PC-3 (cell line): ENCODE measurements around the gene ZNF408. TPM values are rescaled to one million over a fixed set of nuclear protein-coding genes. Genes with fewer than 3 reads are reported as not detected.

Experiments used
- ATAC-seq: fragments of 200-7000 bp; cut with Tn5 transposase; 2 replicates; pipeline ENCODE4 v1.9.1; 2020; ENCODE audit warnings: mild to moderate bottlenecking, moderate library complexity
- BruUV-seq: library from RNA; stranded (reverse); fragments of 400-500 nt; replicated peaks from 2 replicates; lab custom pipeline; 2021; lab: Mats Ljungman, UMichigan
- CTCF ChIA-PET: fragments of 300-600 bp; sonication (Branson Sonifier 250); formaldehyde crosslinking; loops from one replicate; lab custom pipeline; 2022; ENCODE audit warnings: antibody characterized with exemption; lab: Charles Lee
- POLR2A ChIA-PET: fragments of 300-600 bp; sonication (Branson Sonifier 250); formaldehyde crosslinking; loops from one replicate; lab custom pipeline; 2022; ENCODE audit warnings: antibody characterized with exemption; ENCODE audit not compliant: unreplicated experiment; lab: Charles Lee
- DNase-seq: peaks from one replicate; pipeline ENCODE4 v3.0.0-alpha.2; 2015
- H2AFZ ChIP-seq: fragments of 300-600 bp; sonication (generic); 2 replicates; pipeline ENCODE4 v1.6.0; 2016; ENCODE audit warnings: antibody characterized with exemption, low read length
- H3F3A ChIP-seq: fragments of 300-600 bp; sonication (generic); one replicate; pipeline ENCODE4 v1.6.0; 2017; ENCODE audit warnings: antibody characterized with exemption, low read length, control low read depth, mild to moderate bottlenecking; ENCODE audit not compliant: unreplicated experiment
- H3K27ac ChIP-seq: fragments of 300-600 bp; sonication (generic); 2 replicates; pipeline ENCODE4 v1.5.1; 2016; ENCODE audit warnings: mild to moderate bottlenecking, low read length
- H3K27me3 ChIP-seq: fragments of 300-600 bp; sonication (generic); 2 replicates; pipeline ENCODE4 v1.6.1; 2016; ENCODE audit warnings: low read length, mixed read lengths
- H3K36me3 ChIP-seq: fragments of 300-600 bp; sonication (generic); 2 replicates; pipeline ENCODE4 v1.6.1; 2016; ENCODE audit warnings: low read depth, mixed run types, low read length, mixed read lengths
- H3K4me1 ChIP-seq: fragments of 300-600 bp; sonication (generic); 2 replicates; pipeline ENCODE4 v1.5.1; 2016; ENCODE audit warnings: low read length; ENCODE audit not compliant: insufficient read depth
- H3K4me2 ChIP-seq: fragments of 300-600 bp; sonication (generic); 2 replicates; pipeline ENCODE4 v1.6.0; 2016; ENCODE audit warnings: low read length
- H3K4me3 ChIP-seq: fragments of 300-600 bp; sonication (generic); 2 replicates; pipeline ENCODE4 v1.5.1; 2016; ENCODE audit warnings: mild to moderate bottlenecking, low read length, mixed read lengths
- H3K79me2 ChIP-seq: fragments of 300-600 bp; sonication (generic); 2 replicates; pipeline ENCODE4 v1.6.1; 2017; ENCODE audit warnings: low read length, mixed read lengths
- H3K9ac ChIP-seq: fragments of 300-600 bp; sonication (generic); 2 replicates; pipeline ENCODE4 v1.6.0; 2016; ENCODE audit warnings: mild to moderate bottlenecking, low read length
- H3K9me2 ChIP-seq: fragments of 300-600 bp; sonication (generic); replicated peaks from 2 replicates; pipeline ENCODE4 v1.6.1; 2016; ENCODE audit warnings: mixed run types, low read length, mixed read lengths
- H3K9me3 ChIP-seq: fragments of 300-600 bp; sonication (generic); 2 replicates; pipeline ENCODE4 v1.6.1; 2016; ENCODE audit warnings: low read length, mixed read lengths
- H4K20me1 ChIP-seq: fragments of 300-600 bp; sonication (generic); 2 replicates; pipeline ENCODE4 v1.6.1; 2016; ENCODE audit warnings: low read length, mixed read lengths
- EZH2 ChIP-seq: fragments of 300-600 bp; sonication (generic); IDR thresholded peaks from one replicate; pipeline ENCODE4 v1.6.1; 2017; ENCODE audit warnings: antibody characterized with exemption, mild to moderate bottlenecking, low read length; ENCODE audit not compliant: unreplicated experiment
- EZH2phosphoT487 ChIP-seq: fragments of 300-600 bp; sonication (generic); IDR thresholded peaks from 2 replicates; pipeline ENCODE4 v1.6.1; 2018; ENCODE audit warnings: mild to moderate bottlenecking, antibody characterized with exemption, low read length, borderline replicate concordance
- intact Hi-C: fragments of 100-400 bp; cut with micrococcal nuclease; formaldehyde crosslinking; loops from 2 replicates; pipeline ENCODE4 v1.9.0; 2023
- total RNA-seq: library from RNA; depleted of rRNA; stranded (reverse); fragments of >200 nt; gene quantifications from 2 replicates; pipeline ENCODE4 v1.2.3, GENCODE V29; 2014
- TF ChIP-seq, protein P1 (sequence below): fragments of 300-600 bp; sonication (generic); conservative IDR thresholded peaks from 2 replicates; pipeline ENCODE4 v1.5.1; 2017; ENCODE audit warnings: antibody characterized with exemption, low read depth, mild to moderate bottlenecking, low read length

Gene ZNF408
- total RNA-seq, 1 experiment from 2014 or later, result 7.1 TPM

DNA sequence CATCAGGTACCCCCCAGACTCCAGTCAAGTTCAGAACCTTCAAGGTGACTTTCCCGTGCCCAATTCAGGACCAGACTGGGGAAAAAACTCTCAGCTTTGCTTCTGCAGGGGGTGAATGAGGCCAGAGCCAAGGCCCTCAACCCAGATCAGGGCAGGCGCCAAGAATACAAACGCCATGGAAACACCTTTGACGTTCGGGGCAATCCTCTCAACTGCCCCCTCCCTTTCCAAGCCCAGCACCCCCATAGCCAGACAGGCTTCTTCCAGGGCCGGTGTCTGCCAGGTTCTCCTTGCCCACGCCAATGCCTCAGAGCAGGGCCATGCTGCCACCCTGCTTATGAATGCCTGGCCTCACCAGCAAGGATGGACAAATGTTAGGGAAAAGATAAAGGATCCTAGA, 6.2 kb upstream of the ZNF408 start:
- Histone ChIP-seq H3K4me2 (no peak overlapping the region), H3K4me3 (no peak overlapping the region), H3K4me1 (no peaks in the 10 kb centered on the region), H3K36me3 (no peaks in the 10 kb centered on the region), H2AFZ (no peak overlapping the region), H3F3A (no peaks in the 10 kb centered on the region), H4K20me1 (no peaks in the 10 kb centered on the region), H3K79me2 (peaks cover 6% of the 10 kb centered on the region), H3K9me3 (no peaks in the 10 kb centered on the region), H3K9me2 (no peaks in the 10 kb centered on the region), H3K27me3 (no peaks in the 10 kb centered on the region), H3K9ac (no peak overlapping the region), H3K27ac (no peak overlapping the region)
- TF ChIP-seq EZH2 (no peak), EZH2phosphoT487 (no peak)
- TF ChIP-seq, protein P1, sequence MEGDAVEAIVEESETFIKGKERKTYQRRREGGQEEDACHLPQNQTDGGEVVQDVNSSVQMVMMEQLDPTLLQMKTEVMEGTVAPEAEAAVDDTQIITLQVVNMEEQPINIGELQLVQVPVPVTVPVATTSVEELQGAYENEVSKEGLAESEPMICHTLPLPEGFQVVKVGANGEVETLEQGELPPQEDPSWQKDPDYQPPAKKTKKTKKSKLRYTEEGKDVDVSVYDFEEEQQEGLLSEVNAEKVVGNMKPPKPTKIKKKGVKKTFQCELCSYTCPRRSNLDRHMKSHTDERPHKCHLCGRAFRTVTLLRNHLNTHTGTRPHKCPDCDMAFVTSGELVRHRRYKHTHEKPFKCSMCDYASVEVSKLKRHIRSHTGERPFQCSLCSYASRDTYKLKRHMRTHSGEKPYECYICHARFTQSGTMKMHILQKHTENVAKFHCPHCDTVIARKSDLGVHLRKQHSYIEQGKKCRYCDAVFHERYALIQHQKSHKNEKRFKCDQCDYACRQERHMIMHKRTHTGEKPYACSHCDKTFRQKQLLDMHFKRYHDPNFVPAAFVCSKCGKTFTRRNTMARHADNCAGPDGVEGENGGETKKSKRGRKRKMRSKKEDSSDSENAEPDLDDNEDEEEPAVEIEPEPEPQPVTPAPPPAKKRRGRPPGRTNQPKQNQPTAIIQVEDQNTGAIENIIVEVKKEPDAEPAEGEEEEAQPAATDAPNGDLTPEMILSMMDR, result no peak
- CTCF ChIA-PET, result no interaction called here
- no TSS peak for BruUV-seq
- DNase-seq (no peak), ATAC-seq (no peak)
- POLR2A ChIA-PET, result interaction anchor here (0.6 kb wide), 1 partner anchor 16 kb away, joined by 11 read pairs; no protein-coding TSS in a partner anchor
- intact Hi-C loops, result no loop called here

DNA sequence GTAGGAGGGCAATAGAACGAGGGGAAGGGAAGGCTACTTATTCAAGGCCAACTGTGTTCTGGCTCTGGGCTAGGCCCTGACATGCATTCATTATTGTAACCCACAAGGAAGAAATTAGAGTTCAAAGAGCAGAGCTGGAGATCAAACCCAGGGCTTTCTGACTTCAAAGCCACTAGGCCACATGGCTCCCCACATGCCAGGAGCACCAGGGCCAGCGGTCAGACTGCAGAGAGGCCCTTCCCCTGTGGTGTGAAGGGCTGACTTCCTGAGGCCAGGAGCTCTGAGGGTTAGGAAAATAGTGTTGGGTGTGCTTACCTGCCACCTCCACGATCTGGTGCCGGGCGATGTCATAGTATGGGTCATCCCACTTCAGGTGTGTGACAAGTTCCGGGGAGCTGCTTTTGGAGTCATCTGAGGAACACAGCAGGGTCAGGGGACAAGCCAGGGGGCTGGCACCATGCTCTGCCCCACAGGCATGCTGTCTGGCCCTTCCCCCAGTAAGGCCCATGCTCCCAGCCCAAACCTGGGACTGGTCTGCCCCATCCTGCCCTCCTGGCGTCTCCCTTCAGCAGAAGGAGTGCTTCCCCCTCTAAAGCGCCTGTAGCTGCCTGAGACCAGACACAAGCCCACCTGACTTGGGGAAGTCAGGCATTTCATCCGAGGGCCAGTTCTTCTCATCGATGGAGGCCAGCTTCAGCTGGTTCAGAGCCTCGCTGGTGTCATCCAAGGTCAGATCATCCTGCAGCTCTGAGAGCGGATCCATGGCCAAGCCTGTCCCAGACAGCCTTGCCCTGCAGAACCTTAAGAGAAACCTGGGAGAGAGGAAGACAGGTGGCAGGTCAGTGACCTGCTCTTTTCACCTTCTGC, 5.3 kb upstream of the ZNF408 start:
- Histone ChIP-seq H3K27ac (no peak overlapping the region), H4K20me1 (no peaks in the 10 kb centered on the region), H3F3A (no peaks in the 10 kb centered on the region), H2AFZ (no peak overlapping the region), H3K79me2 (peaks cover 9% of the 10 kb centered on the region), H3K9me3 (no peaks in the 10 kb centered on the region), H3K4me1 (no peaks in the 10 kb centered on the region), H3K4me3 (no peak overlapping the region), H3K9me2 (no peaks in the 10 kb centered on the region), H3K36me3 (no peaks in the 10 kb centered on the region), H3K27me3 (no peaks in the 10 kb centered on the region), H3K9ac (no peak overlapping the region), H3K4me2 (no peak overlapping the region)
- TF ChIP-seq EZH2phosphoT487, result no peak
- no peak for TF ChIP-seq EZH2
- TF ChIP-seq, protein P1, result no peak
- ChIA-PET CTCF (interaction anchor here (0.6 kb wide), 1 partner anchor 44 kb away, joined by 3 read pairs; no protein-coding TSS in a partner anchor), POLR2A (no interaction called here)
- BruUV-seq, result no TSS peak
- ATAC-seq (no peak), DNase-seq (no peak)
- intact Hi-C loops, result no loop called here

DNA sequence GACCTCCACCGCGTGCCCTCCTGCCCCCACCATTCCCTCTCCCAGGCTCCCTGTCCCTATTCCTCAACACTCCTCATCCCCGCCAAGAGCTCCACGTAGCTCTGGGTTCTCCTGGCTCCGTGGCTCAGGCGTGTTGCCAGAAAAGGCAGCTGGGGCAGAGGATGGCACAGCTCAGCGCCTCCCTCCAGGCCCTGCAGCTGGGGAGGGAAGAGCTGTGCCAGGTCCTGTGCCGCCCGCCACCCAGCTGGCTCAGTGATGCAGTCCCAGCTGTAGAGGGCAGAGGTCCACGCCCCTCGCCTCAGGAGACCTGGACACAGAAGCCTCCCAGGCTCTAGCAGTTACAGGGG, 4.6 kb upstream of the ZNF408 start:
- H3K9me3 ChIP-seq, result no peaks in the 10 kb centered on the region
- no peaks in the 10 kb centered on the region for H3K36me3 ChIP-seq
- POLR2A ChIA-PET, result no interaction called here
- H3K4me2 ChIP-seq, result no peak overlapping the region
- TF ChIP-seq EZH2phosphoT487 (no peak), EZH2 (no peak)
- TF ChIP-seq, protein P1, result no peak
- H3K27me3 ChIP-seq, result no peaks in the 10 kb centered on the region
- CTCF ChIA-PET, result no interaction called here
- DNase-seq (no peak), ATAC-seq (no peak)
- intact Hi-C loops, result no loop called here
- H2AFZ ChIP-seq, result no peak overlapping the region
- H3K4me3 ChIP-seq, result no peak overlapping the region
- H3K27ac ChIP-seq, result no peak overlapping the region
- no peaks in the 10 kb centered on the region for H3K4me1 ChIP-seq
- BruUV-seq, result no TSS peak
- no peak overlapping the region for H3K9ac ChIP-seq
- H3K9me2 ChIP-seq, result no peaks in the 10 kb centered on the region
- peaks cover 13% of the 10 kb centered on the region for H3K79me2 ChIP-seq
- H4K20me1 ChIP-seq, result no peaks in the 10 kb centered on the region
- H3F3A ChIP-seq, result no peaks in the 10 kb centered on the region
